Measurements from ENCODE around the gene DGAT2.

DGAT2 gene

GRCh38 chr11:75781831-75782230 lies 13.3 kb downstream of the DGAT2 start:
- H3K4me2 ChIP-seq (ENCODE audit: insufficient read depth, low read length) = no peak overlapping the region
- H3K79me2 ChIP-seq (ENCODE audit: insufficient read depth, low read length) = no peaks in the 10 kb centered on the region
- no peak overlapping the region for H2AFZ ChIP-seq (ENCODE audit: low read depth, low read length)
- H3K9ac ChIP-seq (ENCODE audit: low read depth, low read length) = no peak overlapping the region
- ATAC-seq (ENCODE audit: insufficient read depth, low read depth) (no peak), DNase-seq (no peak)
- no peaks in the 10 kb centered on the region for H3K9me3 ChIP-seq (ENCODE audit: insufficient read depth, low read length, severe bottlenecking)
- no peaks in the 10 kb centered on the region for H3K36me3 ChIP-seq (ENCODE audit: insufficient read depth, low read length)
- no peaks in the 10 kb centered on the region for H3K27me3 ChIP-seq (ENCODE audit: insufficient read depth, low read length, poor library complexity)
- no peak overlapping the region for H3K4me3 ChIP-seq (ENCODE audit: low read depth in 1 of 2, low read length in 2 of 2)
- no peaks in the 10 kb centered on the region for H3K4me1 ChIP-seq (ENCODE audit: insufficient read depth, low read length)
- no peak for TF ChIP-seq EZH2 (IDR thresholded peaks at IDR 0.05; ENCODE audit: borderline replicate concordance, low read depth, low read length, severe bottlenecking)
- TF ChIP-seq CTCF (IDR thresholded peaks at IDR 0.05; ENCODE audit: borderline replicate concordance, extremely low read depth, low read length, poor library complexity, severe bottlenecking) = no peak
- no peak overlapping the region for H3K27ac ChIP-seq (ENCODE audit: low read length)
- no peaks in the 10 kb centered on the region for H4K20me1 ChIP-seq (ENCODE audit: insufficient read depth, low read length)

- no peak for ATAC-seq (ENCODE audit: insufficient read depth, low read depth)
- Histone ChIP-seq H3K27ac (ENCODE audit: low read length) (no peak overlapping the region), H3K36me3 (ENCODE audit: insufficient read depth, low read length) (no peaks in the 10 kb centered on the region), H3K9me3 (ENCODE audit: insufficient read depth, low read length, severe bottlenecking) (no peaks in the 10 kb centered on the region), H3K4me3 (ENCODE audit: low read depth in 1 of 2, low read length in 2 of 2) (no peak overlapping the region), H3K4me2 (ENCODE audit: insufficient read depth, low read length) (no peak overlapping the region), H3K9ac (ENCODE audit: low read depth, low read length) (no peak overlapping the region), H3K4me1 (ENCODE audit: insufficient read depth, low read length) (no peaks in the 10 kb centered on the region), H2AFZ (ENCODE audit: low read depth, low read length) (no peak overlapping the region), H3K79me2 (ENCODE audit: insufficient read depth, low read length) (no peaks in the 10 kb centered on the region), H3K27me3 (ENCODE audit: insufficient read depth, low read length, poor library complexity) (no peaks in the 10 kb centered on the region), H4K20me1 (ENCODE audit: insufficient read depth, low read length) (no peaks in the 10 kb centered on the region)
- DNase-seq = no peak
- TF ChIP-seq EZH2 (IDR thresholded peaks at IDR 0.05; ENCODE audit: borderline replicate concordance, low read depth, low read length, severe bottlenecking) = no peak
- TF ChIP-seq CTCF (IDR thresholded peaks at IDR 0.05; ENCODE audit: borderline replicate concordance, extremely low read depth, low read length, poor library complexity, severe bottlenecking) = no peak
Measured at GRCh38 chr11:75782540-75783263, 14.1 kb downstream of the DGAT2 start.

- no peaks in the 10 kb centered on the region for H3K36me3 ChIP-seq (ENCODE audit: insufficient read depth, low read length)
- no peaks in the 10 kb centered on the region for H3K9me3 ChIP-seq (ENCODE audit: insufficient read depth, low read length, severe bottlenecking)
- no peaks in the 10 kb centered on the region for H3K79me2 ChIP-seq (ENCODE audit: insufficient read depth, low read length)
- H4K20me1 ChIP-seq (ENCODE audit: insufficient read depth, low read length) = no peaks in the 10 kb centered on the region; the same call in 1 of the 2 replicates
- no peaks in the 10 kb centered on the region for H3K27me3 ChIP-seq (ENCODE audit: insufficient read depth, low read length, poor library complexity)
- ATAC-seq (ENCODE audit: insufficient read depth, low read depth) (no peak), DNase-seq (no peak)
- no peak overlapping the region for H2AFZ ChIP-seq (ENCODE audit: low read depth, low read length)
- H3K4me2 ChIP-seq (ENCODE audit: insufficient read depth, low read length) = no peak overlapping the region
- H3K4me1 ChIP-seq (ENCODE audit: insufficient read depth, low read length) = no peaks in the 10 kb centered on the region
- H3K27ac ChIP-seq (ENCODE audit: low read length) = no peak overlapping the region
- TF ChIP-seq EZH2 (IDR thresholded peaks at IDR 0.05; ENCODE audit: borderline replicate concordance, low read depth, low read length, severe bottlenecking) (no peak), CTCF (IDR thresholded peaks at IDR 0.05; ENCODE audit: borderline replicate concordance, extremely low read depth, low read length, poor library complexity, severe bottlenecking) (no peak)
- H3K4me3 ChIP-seq (ENCODE audit: low read depth in 1 of 2, low read length in 2 of 2) = no peak overlapping the region
- H3K9ac ChIP-seq (ENCODE audit: low read depth, low read length) = no peak overlapping the region
Measured at GRCh38 chr11:75783416-75784084, 15.0 kb downstream of the DGAT2 start.
